Endothelial cell of umbilical vein (primary cell): Measurements from ENCODE around the gene PCED1B. TPM values are rescaled to one million over a fixed set of nuclear protein-coding genes. Genes with fewer than 3 reads are reported as not detected.

Experiments
- BruUV-seq: library from RNA; stranded (reverse); fragments of 400-500 nt; replicated peaks from 2 replicates; lab custom pipeline; 2021; lab: Mats Ljungman, UMichigan
- CTCF ChIA-PET: fragments of 300-600, 350-600 bp; sonication (Branson Sonifier 250); formaldehyde crosslinking; loops from one replicate; lab custom pipeline; 2021; ENCODE audit warnings: antibody characterized with exemption, inconsistent platforms; lab: Charles Lee
- POLR2A ChIA-PET: fragments of 300-600, 350-600 bp; sonication (Branson Sonifier 250); formaldehyde crosslinking; loops from one replicate; lab custom pipeline; 2021; ENCODE audit warnings: antibody characterized with exemption, inconsistent platforms; lab: Charles Lee
- DNase-seq: peaks from one replicate; pipeline ENCODE4 v3.0.0-alpha.2; 2011; ENCODE audit warnings: low read depth, low spot score
- FAIRE-seq: peaks from 2 replicates; lab custom pipeline; 2011; peaks lifted over from hg19 to GRCh38; lab: Jason Lieb, UNC
- H2AFZ ChIP-seq: 2 replicates; pipeline ENCODE4 v1.6.0; 2012; ENCODE audit warnings: low read depth, low read length, control low read depth, inconsistent platforms
- H3K27ac ChIP-seq: 2 replicates; pipeline ENCODE4 v1.5.1; 2011; ENCODE audit warnings: low read depth, mild to moderate bottlenecking, control low read depth, low read length, moderate library complexity; ENCODE audit not compliant: insufficient read depth
- H3K27me3 ChIP-seq, 2 experiments: 2 replicates each; pipeline versions ENCODE4 v1.6.0 to v1.6.1; 2011; ENCODE audit warnings: low read length in 2 of 2, mixed read lengths in 1 of 2; ENCODE audit not compliant: control insufficient read depth in 2 of 2, insufficient read depth in 2 of 2
- H3K36me3 ChIP-seq, 2 experiments: 2 replicates in 1 of 2; 3 replicates in 1 of 2; pipeline ENCODE4 v1.5.1; 2011; ENCODE audit warnings: low read length in 2 of 2, mild to moderate bottlenecking in 1 of 2, moderate library complexity in 1 of 2; ENCODE audit not compliant: control insufficient read depth in 2 of 2, insufficient read depth in 2 of 2; ENCODE audit errors: extremely low read depth in 1 of 2
- H3K4me1 ChIP-seq: 3 replicates; pipeline ENCODE4 v1.5.1; 2011; ENCODE audit warnings: mild to moderate bottlenecking, low read length; ENCODE audit not compliant: control insufficient read depth, insufficient read depth; ENCODE audit errors: extremely low read depth
- H3K4me2 ChIP-seq: 2 replicates; pipeline ENCODE4 v1.6.1; 2011; ENCODE audit warnings: low read length, control low read depth, mixed read lengths; ENCODE audit not compliant: insufficient read depth
- H3K4me3 ChIP-seq, 3 experiments: fragments of 200-600 bp in 1 of 3; sonication (generic), shearing (Covaris generic) in 1 of 3; replicated peaks in 1 of 3; 2 replicates each; pipeline ENCODE4 v1.5.1; 2011 to 2016; ENCODE audit warnings: control low read depth in 3 of 3, low read length in 3 of 3, mild to moderate bottlenecking in 2 of 3, inconsistent platforms in 1 of 3, low read depth in 1 of 3, moderate library complexity in 1 of 3; ENCODE audit not compliant: insufficient read depth in 1 of 3
- H3K79me2 ChIP-seq: 2 replicates; pipeline ENCODE4 v1.6.0; 2012; ENCODE audit warnings: low read length, inconsistent platforms; ENCODE audit not compliant: control insufficient read depth, insufficient read depth
- H3K9ac ChIP-seq: replicated peaks from 2 replicates; pipeline ENCODE3; 2011; ENCODE audit warnings: low read length, control low read depth; ENCODE audit not compliant: insufficient read depth; ENCODE audit errors: extremely low read depth
- H3K9me1 ChIP-seq: replicated peaks from 3 replicates; pipeline ENCODE4 v1.6.0; 2011; ENCODE audit warnings: mild to moderate bottlenecking, low read length; ENCODE audit not compliant: control insufficient read depth, insufficient read depth; ENCODE audit errors: extremely low read depth
- H3K9me3 ChIP-seq: replicated peaks from 2 replicates; pipeline ENCODE4 v1.5.1; 2012; ENCODE audit warnings: low read length, inconsistent platforms; ENCODE audit not compliant: control insufficient read depth, insufficient read depth
- H4K20me1 ChIP-seq: replicated peaks from 2 replicates; pipeline ENCODE3; 2011; ENCODE audit warnings: mild to moderate bottlenecking, low read length; ENCODE audit not compliant: control insufficient read depth, insufficient read depth; ENCODE audit errors: extremely low read depth
- EZH2 ChIP-seq: IDR thresholded peaks from 2 replicates; pipeline ENCODE4 v1.6.1; 2012; ENCODE audit warnings: borderline replicate concordance, low read depth, mild to moderate bottlenecking, moderate library complexity, low read length, inconsistent platforms; ENCODE audit not compliant: severe bottlenecking
- FOS ChIP-seq: IDR thresholded peaks from 2 replicates; pipeline ENCODE4 v1.6.1; 2011; ENCODE audit warnings: mild to moderate bottlenecking, low read length, moderate library complexity, borderline replicate concordance; ENCODE audit not compliant: insufficient read depth
- GATA2 ChIP-seq: IDR thresholded peaks from 2 replicates; pipeline ENCODE4 v1.7.0; 2011; ENCODE audit warnings: low read depth, mild to moderate bottlenecking, moderate library complexity, mixed read lengths, low read length; ENCODE audit not compliant: insufficient read length, insufficient read depth
- JUN ChIP-seq: IDR thresholded peaks from 2 replicates; pipeline ENCODE4 v1.6.1; 2011; ENCODE audit warnings: borderline replicate concordance, low read depth; ENCODE audit not compliant: insufficient read length, insufficient read depth
- MYC ChIP-seq: IDR thresholded peaks from one replicate; pipeline ENCODE4 v1.6.1; 2011; ENCODE audit warnings: mild to moderate bottlenecking, low read depth, low read length
- POLR2A ChIP-seq: IDR thresholded peaks from 2 replicates; pipeline ENCODE4 v1.6.1; 2012; ENCODE audit warnings: low read depth, mild to moderate bottlenecking, control low read depth, low read length
- POLR2AphosphoS5 ChIP-seq: IDR thresholded peaks from 2 replicates; pipeline ENCODE4 v1.6.1; 2012; ENCODE audit warnings: low read depth, mild to moderate bottlenecking, control low read depth, low read length, moderate library complexity; ENCODE audit not compliant: insufficient read depth
- dilution Hi-C: fragments of 300-500 bp; cut with MboI; formaldehyde crosslinking; loops from one replicate; pipeline ENCODE4 v1.15.0; 2019; ENCODE audit warnings: low sequenced_read_pairs; ENCODE audit not compliant: extremely low pct_ligation_motif_present
- intact Hi-C: fragments of 100-400 bp; cut with micrococcal nuclease; formaldehyde crosslinking; loops from one replicate; pipeline ENCODE4 v1.10.0; 2022
- polyA plus RNA-seq, 4 experiments: library from polyadenylated mRNA; depleted of rRNA in 3 of 4; stranded (reverse) in 3 of 4; unstranded in 1 of 4; fragments of >200 nt; gene quantifications; 2 replicates each; pipeline versions ENCODE4 v1.2.1 to v1.2.3, GENCODE V29; 2011 to 2012; ENCODE audit warnings: missing spikeins in 1 of 4
- total RNA-seq: library from RNA; stranded (reverse); gene quantifications from 2 replicates; pipeline ENCODE4 v1.2.3, GENCODE V29; 2021
- TF ChIP-seq, protein P1 (sequence below), 2 donors: IDR thresholded peaks; 1 replicate in 1 of 2; 2 replicates in 1 of 2; pipeline ENCODE4 v1.5.1; 2011; ENCODE audit warnings: low read length in 2 of 2, mild to moderate bottlenecking in 2 of 2, moderate library complexity in 2 of 2, control low read depth in 1 of 2, inconsistent platforms in 1 of 2, low read depth in 1 of 2; ENCODE audit not compliant: insufficient read depth in 1 of 2; ENCODE audit errors: extremely low read depth in 1 of 2
- TF ChIP-seq, protein P2 (sequence below): IDR thresholded peaks from 2 replicates; pipeline ENCODE4 v1.6.1; 2011; ENCODE audit not compliant: insufficient read depth, insufficient read length

PCED1B gene
- total and polyA plus RNA-seq, 2 donors (not counting 3 experiments of a cell fraction or from before 2014, with no cell fraction given): 1.7 to 2.6 TPM

GRCh38 chr12:47213396-47213795, 134.0 kb downstream of the PCED1B start:
- TF ChIP-seq, protein P1, sequence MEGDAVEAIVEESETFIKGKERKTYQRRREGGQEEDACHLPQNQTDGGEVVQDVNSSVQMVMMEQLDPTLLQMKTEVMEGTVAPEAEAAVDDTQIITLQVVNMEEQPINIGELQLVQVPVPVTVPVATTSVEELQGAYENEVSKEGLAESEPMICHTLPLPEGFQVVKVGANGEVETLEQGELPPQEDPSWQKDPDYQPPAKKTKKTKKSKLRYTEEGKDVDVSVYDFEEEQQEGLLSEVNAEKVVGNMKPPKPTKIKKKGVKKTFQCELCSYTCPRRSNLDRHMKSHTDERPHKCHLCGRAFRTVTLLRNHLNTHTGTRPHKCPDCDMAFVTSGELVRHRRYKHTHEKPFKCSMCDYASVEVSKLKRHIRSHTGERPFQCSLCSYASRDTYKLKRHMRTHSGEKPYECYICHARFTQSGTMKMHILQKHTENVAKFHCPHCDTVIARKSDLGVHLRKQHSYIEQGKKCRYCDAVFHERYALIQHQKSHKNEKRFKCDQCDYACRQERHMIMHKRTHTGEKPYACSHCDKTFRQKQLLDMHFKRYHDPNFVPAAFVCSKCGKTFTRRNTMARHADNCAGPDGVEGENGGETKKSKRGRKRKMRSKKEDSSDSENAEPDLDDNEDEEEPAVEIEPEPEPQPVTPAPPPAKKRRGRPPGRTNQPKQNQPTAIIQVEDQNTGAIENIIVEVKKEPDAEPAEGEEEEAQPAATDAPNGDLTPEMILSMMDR (IDR thresholded peaks at IDR 0.05; ENCODE audit: extremely low read depth in 1 of 2, insufficient read depth in 1 of 2, low read depth in 1 of 2, low read length in 2 of 2): no peak
- TF ChIP-seq EZH2 (no peak), MYC (no peak), POLR2A (no peak), POLR2AphosphoS5 (no peak), JUN (no peak), FOS (no peak), GATA2 (no peak)
- TF ChIP-seq, protein P2, sequence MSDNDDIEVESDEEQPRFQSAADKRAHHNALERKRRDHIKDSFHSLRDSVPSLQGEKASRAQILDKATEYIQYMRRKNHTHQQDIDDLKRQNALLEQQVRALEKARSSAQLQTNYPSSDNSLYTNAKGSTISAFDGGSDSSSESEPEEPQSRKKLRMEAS: no peak
- FAIRE-seq: no peak
- no peak overlapping the region for H3K9ac ChIP-seq
- no peaks in the 10 kb centered on the region for H3K27me3 ChIP-seq
- no TSS peak for BruUV-seq
- no peaks in the 10 kb centered on the region for H3K4me1 ChIP-seq
- no peak overlapping the region for H3K4me3 ChIP-seq
- POLR2A ChIA-PET: no interaction called here
- H3K36me3 ChIP-seq: no peaks in the 10 kb centered on the region
- H3K27ac ChIP-seq: no peak overlapping the region
- intact Hi-C loops (no loop called here), dilution Hi-C loops (no loop called here)
- no peak overlapping the region for H3K4me2 ChIP-seq
- no peak for DNase-seq
- H3K79me2 ChIP-seq: no peaks in the 10 kb centered on the region
- CTCF ChIA-PET: interaction anchor here (1.2 to 1.6 kb wide), 2 partner anchors 36 to 184 kb away, joined by 3 to 4 read pairs; no protein-coding TSS in a partner anchor
- no peaks in the 10 kb centered on the region for H3K9me3 ChIP-seq
- H3K9me1 ChIP-seq: no peaks in the 10 kb centered on the region
- no peak overlapping the region for H2AFZ ChIP-seq
- no peaks in the 10 kb centered on the region for H4K20me1 ChIP-seq
